MCF 10A (cell line): ENCODE results near the gene INA. TPM values are rescaled to one million over a fixed set of nuclear protein-coding genes. Genes with fewer than 3 reads are reported as not detected.

Experiments used
- BruUV-seq: library from RNA; stranded (reverse); fragments of 400-500 nt; replicated peaks from 2 replicates; lab custom pipeline; 2021; lab: Mats Ljungman, UMichigan
- CTCF ChIA-PET: fragments of 300-600 bp; sonication (Branson Sonifier 250); formaldehyde crosslinking; extraction: SDS; loops from one replicate; lab custom pipeline; 2021; ENCODE audit warnings: antibody characterized with exemption, inconsistent platforms; lab: Yijun Ruan, JAX
- POLR2A ChIA-PET: fragments of 300-600, 350-650 bp; sonication (Branson Sonifier 250); formaldehyde crosslinking; extraction: SDS; loops from one replicate; lab custom pipeline; 2020; ENCODE audit warnings: antibody characterized with exemption, inconsistent platforms; lab: Yijun Ruan, JAX
- DNase-seq: peaks from one replicate; pipeline ENCODE4 v3.0.0-alpha.2; 2018; ENCODE audit not compliant: unreplicated experiment
- H3K27ac Mint-ChIP-seq: one replicate; pipeline ENCODE4 v1.8.0; 2022; ENCODE audit warnings: mild to moderate bottlenecking, low read depth, mixed read lengths; ENCODE audit not compliant: unreplicated experiment
- H3K27me3 Mint-ChIP-seq: one replicate; pipeline ENCODE4 v1.8.0; 2022; ENCODE audit warnings: mixed read lengths; ENCODE audit not compliant: insufficient read depth, unreplicated experiment
- H3K36me3 Mint-ChIP-seq: one replicate; pipeline ENCODE4 v1.8.0; 2022; ENCODE audit warnings: mild to moderate bottlenecking, moderate library complexity, mixed read lengths; ENCODE audit not compliant: insufficient read depth, unreplicated experiment
- H3K4me1 Mint-ChIP-seq: one replicate; pipeline ENCODE4 v1.8.0; 2022; ENCODE audit warnings: mixed read lengths; ENCODE audit not compliant: insufficient read depth, unreplicated experiment
- H3K4me3 Mint-ChIP-seq: one replicate; pipeline ENCODE4 v1.8.0; 2022; ENCODE audit warnings: mild to moderate bottlenecking, moderate library complexity, mixed read lengths; ENCODE audit not compliant: unreplicated experiment
- H3K9me3 Mint-ChIP-seq: one replicate; pipeline ENCODE4 v1.8.0; 2022; ENCODE audit warnings: mixed read lengths; ENCODE audit not compliant: unreplicated experiment
- CTCF ChIP-seq: fragments of 200-600 bp; IDR thresholded peaks from one replicate; pipeline ENCODE4 v1.8.0; 2022; ENCODE audit warnings: antibody characterized with exemption, mild to moderate bottlenecking; ENCODE audit not compliant: unreplicated experiment
- intact Hi-C: fragments of 100-400 bp; cut with micrococcal nuclease; formaldehyde crosslinking; loops from 2 replicates; pipeline ENCODE4 v1.14.1; 2022
- total RNA-seq: library from RNA; stranded (reverse); gene quantifications from 2 replicates; pipeline ENCODE4 v1.2.3, GENCODE V29; 2022

Gene INA
- total RNA-seq, 1 experiment from 2014 or later, result not detected

DNA sequence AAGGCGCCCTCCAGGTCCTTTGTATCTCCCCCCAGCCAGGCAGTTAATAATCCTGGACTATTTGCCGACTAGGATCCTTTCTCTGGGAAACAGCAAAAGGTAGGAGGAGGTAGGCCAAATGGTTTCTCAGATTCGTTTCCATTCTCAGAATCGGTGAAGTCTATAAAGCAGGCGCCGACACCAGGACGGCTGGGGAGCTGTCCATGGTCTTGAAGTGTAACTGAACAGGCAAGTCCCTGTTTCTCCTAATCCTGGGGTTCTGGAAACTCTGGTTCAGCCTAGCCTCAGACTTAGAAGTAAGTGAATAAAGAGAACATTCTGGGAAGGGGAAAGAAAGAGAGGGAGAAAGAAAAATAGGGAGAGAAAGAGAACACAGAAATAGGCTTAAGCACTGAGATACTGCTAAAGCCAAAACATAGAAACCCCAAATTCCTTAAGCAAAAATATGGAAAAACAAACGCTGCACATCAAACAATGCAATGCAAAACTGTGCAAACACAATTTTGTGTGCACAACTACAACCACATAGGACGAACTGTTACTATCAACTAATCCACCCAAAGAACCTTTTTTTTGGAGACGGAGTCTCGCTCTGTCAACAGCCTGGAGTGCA, 11.1 kb upstream of the INA start:
- ChIA-PET CTCF (interaction anchor here (0.6 to 0.9 kb wide), 2 partner anchors 155 to 161 kb away, joined by 4 read pairs; no protein-coding TSS in a partner anchor), POLR2A (interaction anchor here (1.0 to 1.4 kb wide), 2 partner anchors 11 to 14 kb away, joined by 4 to 9 read pairs; no protein-coding TSS in a partner anchor)
- peak; percentile 70 for DNase-seq
- H3K27ac Mint-ChIP-seq, result no peak overlapping the region
- TF ChIP-seq CTCF, result no peak
- H3K36me3 Mint-ChIP-seq, result no peaks in the 10 kb centered on the region
- peaks cover 40% of the 10 kb centered on the region for H3K27me3 Mint-ChIP-seq
- intact Hi-C loops, result no loop called here
- no peak overlapping the region for H3K4me3 Mint-ChIP-seq
- BruUV-seq, result no TSS peak
- no peaks in the 10 kb centered on the region for H3K4me1 Mint-ChIP-seq
- H3K9me3 Mint-ChIP-seq, result no peaks in the 10 kb centered on the region

GRCh38 chr10:103273041-103273441, 3.9 kb upstream of the INA start:
- peaks cover 16% of the 10 kb centered on the region for H3K27me3 Mint-ChIP-seq
- H3K36me3 Mint-ChIP-seq, result no peaks in the 10 kb centered on the region
- H3K4me3 Mint-ChIP-seq, result no peak overlapping the region
- intact Hi-C loops, result loop anchor here (1.0 kb wide), 1 partner anchor 18 kb away; no protein-coding TSS in a partner anchor
- H3K4me1 Mint-ChIP-seq, result peaks cover 18% of the 10 kb centered on the region
- ChIA-PET POLR2A (interaction anchor here (0.8 to 1.5 kb wide), 6 partner anchors 9 to 81 kb away, joined by 3 to 6 read pairs (median 4); no protein-coding TSS in a partner anchor), CTCF (no interaction called here)
- peak overlapping the region; percentile 63 for H3K27ac Mint-ChIP-seq
- BruUV-seq, result no TSS peak
- no peak for TF ChIP-seq CTCF
- no peaks in the 10 kb centered on the region for H3K9me3 Mint-ChIP-seq
- DNase-seq, result peak; percentile 100

DNA sequence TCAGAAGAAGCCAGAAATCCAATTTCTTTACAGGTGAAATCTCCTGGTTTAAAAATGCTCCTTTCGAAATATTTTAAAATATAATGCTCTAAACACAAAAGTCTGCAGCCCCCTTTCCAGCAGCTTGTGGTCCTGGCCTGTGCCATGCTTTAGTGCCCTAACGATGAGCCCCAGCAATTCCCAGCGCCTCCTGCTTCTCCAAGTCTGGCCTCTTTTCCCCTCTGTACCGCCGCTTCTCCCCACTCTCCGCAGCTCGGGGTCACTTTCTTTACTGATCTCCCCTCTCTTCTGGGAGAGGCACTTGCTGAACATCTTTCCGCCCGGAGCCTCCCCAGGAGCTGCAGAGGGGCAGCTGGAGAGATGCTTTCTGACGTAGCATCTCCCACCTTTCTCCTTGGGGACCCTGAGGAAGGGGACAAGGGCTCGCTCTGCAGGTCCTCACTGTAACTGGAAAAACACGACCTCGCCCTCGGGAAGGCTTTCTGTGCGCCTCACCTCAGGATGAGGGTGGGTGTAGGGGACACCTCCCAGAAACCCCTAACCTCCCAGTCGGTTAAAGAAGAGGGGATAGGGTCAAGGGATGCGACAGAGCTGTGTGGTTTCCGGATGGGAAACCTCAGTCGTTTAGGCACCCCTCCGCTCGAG, 565 bp upstream of the INA start:
- CTCF ChIA-PET, result no interaction called here
- no peaks in the 10 kb centered on the region for H3K36me3 Mint-ChIP-seq
- DNase-seq, result no peak
- POLR2A ChIA-PET, result interaction anchor here (0.6 to 1.4 kb wide), 3 partner anchors 9 to 41 kb away, joined by 3 read pairs; no protein-coding TSS in a partner anchor
- TF ChIP-seq CTCF, result no peak
- H3K27me3 Mint-ChIP-seq, result peaks cover 31% of the 10 kb centered on the region
- no peak overlapping the region for H3K4me3 Mint-ChIP-seq
- peaks cover 18% of the 10 kb centered on the region for H3K4me1 Mint-ChIP-seq
- intact Hi-C loops, result no loop called here
- BruUV-seq, result no TSS peak
- no peak overlapping the region for H3K27ac Mint-ChIP-seq
- H3K9me3 Mint-ChIP-seq, result peaks cover 7% of the 10 kb centered on the region

DNA sequence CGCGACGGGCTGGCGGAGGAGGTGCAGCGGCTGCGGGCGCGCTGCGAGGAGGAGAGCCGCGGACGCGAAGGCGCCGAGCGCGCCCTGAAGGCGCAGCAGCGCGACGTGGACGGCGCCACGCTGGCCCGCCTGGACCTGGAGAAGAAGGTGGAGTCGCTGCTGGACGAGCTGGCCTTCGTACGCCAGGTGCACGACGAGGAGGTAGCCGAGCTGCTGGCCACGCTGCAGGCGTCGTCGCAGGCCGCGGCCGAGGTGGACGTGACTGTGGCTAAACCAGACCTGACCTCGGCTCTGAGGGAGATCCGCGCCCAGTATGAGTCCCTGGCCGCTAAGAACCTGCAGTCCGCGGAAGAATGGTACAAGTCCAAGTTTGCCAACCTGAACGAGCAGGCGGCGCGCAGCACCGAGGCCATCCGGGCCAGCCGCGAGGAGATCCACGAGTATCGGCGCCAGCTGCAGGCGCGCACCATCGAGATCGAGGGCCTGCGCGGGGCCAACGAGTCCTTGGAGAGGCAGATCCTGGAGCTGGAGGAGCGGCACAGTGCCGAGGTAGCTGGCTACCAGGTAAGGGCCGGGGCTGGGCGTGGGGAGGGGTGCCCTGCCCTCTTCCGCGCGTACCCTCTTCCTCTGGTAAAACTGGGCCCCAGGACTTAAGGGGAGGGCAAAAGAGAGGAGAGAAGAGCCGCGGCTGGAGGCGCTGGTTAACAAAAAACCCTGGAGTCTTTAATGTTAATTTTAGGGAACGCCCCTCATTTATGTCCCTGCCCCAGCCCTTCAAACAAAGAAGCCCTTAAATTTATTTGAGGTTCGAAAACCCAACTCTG, 987 bp downstream of the INA start:
- no peaks in the 10 kb centered on the region for H3K36me3 Mint-ChIP-seq
- no TSS peak for BruUV-seq
- no peak overlapping the region for H3K4me3 Mint-ChIP-seq
- no peak for DNase-seq
- TF ChIP-seq CTCF, result no peak
- no peak overlapping the region for H3K27ac Mint-ChIP-seq
- ChIA-PET CTCF (no interaction called here), POLR2A (interaction anchor here (1.5 kb wide), 1 partner anchor 17 kb away, joined by 3 read pairs; no protein-coding TSS in a partner anchor)
- H3K9me3 Mint-ChIP-seq, result peaks cover 7% of the 10 kb centered on the region
- intact Hi-C loops, result no loop called here
- peaks cover 9% of the 10 kb centered on the region for H3K4me1 Mint-ChIP-seq
- H3K27me3 Mint-ChIP-seq, result peaks cover 45% of the 10 kb centered on the region
